Measurements from ENCODE around the gene ANKS1A.

ANKS1A gene

GRCh38 chr6:35043381-35044130, 154.5 kb downstream of the ANKS1A start:
- DNase-seq (ENCODE audit: low read depth): no peak

GRCh38 chr6:35044145-35044745, 155.2 kb downstream of the ANKS1A start:
- DNase-seq (ENCODE audit: low read depth): no peak

- no peak for DNase-seq (ENCODE audit: low read depth)
These were observed 155.8 kb downstream of the ANKS1A start for GRCh38 chr6:35044761-35045421.

GRCh38 chr6:35046103-35046502, 157.0 kb downstream of the ANKS1A start:
- DNase-seq (ENCODE audit: low read depth): no peak

- no peak for DNase-seq (ENCODE audit: low read depth)
These were observed 157.8 kb downstream of the ANKS1A start for GRCh38 chr6:35046862-35047261.

- peak; percentile 53 for DNase-seq (ENCODE audit: low read depth)
These were observed 158.4 kb downstream of the ANKS1A start for GRCh38 chr6:35047265-35048011.

- DNase-seq (ENCODE audit: low read depth): no peak
These were observed 159.1 kb downstream of the ANKS1A start for GRCh38 chr6:35048031-35048613.

- no peak for DNase-seq (ENCODE audit: low read depth)
These were observed 159.6 kb downstream of the ANKS1A start for GRCh38 chr6:35048631-35049083.

- DNase-seq (ENCODE audit: low read depth): no peak
These were observed 160.2 kb downstream of the ANKS1A start for GRCh38 chr6:35049156-35049735.

GRCh38 chr6:35049900-35050756, 161.1 kb downstream of the ANKS1A start:
- DNase-seq (ENCODE audit: low read depth): peak; percentile 21

- DNase-seq (ENCODE audit: low read depth): no peak
These were observed 161.8 kb downstream of the ANKS1A start for GRCh38 chr6:35050757-35051330.

- DNase-seq (ENCODE audit: low read depth): no peak
These were observed 162.3 kb downstream of the ANKS1A start for GRCh38 chr6:35051396-35051795.

GRCh38 chr6:35051997-35052583, 163.0 kb downstream of the ANKS1A start:
- no peak for DNase-seq (ENCODE audit: low read depth)

- no peak for DNase-seq (ENCODE audit: low read depth)
These were observed 163.9 kb downstream of the ANKS1A start for GRCh38 chr6:35052694-35053565.

- no peak for DNase-seq (ENCODE audit: low read depth)
These were observed 164.6 kb downstream of the ANKS1A start for GRCh38 chr6:35053701-35054100.

- DNase-seq (ENCODE audit: low read depth): no peak
These were observed 165.2 kb downstream of the ANKS1A start for GRCh38 chr6:35054106-35054742.

GRCh38 chr6:35054743-35055130, 165.7 kb downstream of the ANKS1A start:
- DNase-seq (ENCODE audit: low read depth): no peak

GRCh38 chr6:35055891-35056290, 166.8 kb downstream of the ANKS1A start:
- DNase-seq (ENCODE audit: low read depth): no peak

All from GM04503 (cell line).